Activated CD8-positive, alpha-beta T cell treated with anti-CD3 and anti-CD28 coated beads, Interleukin-2, amount 10 ng/mL, durations not matched to agents 7 days and 5 days (primary cell): Measurements from ENCODE around the gene SAMD11. TPM values are rescaled to one million over a fixed set of nuclear protein-coding genes. Genes with fewer than 3 reads are reported as not detected.
A peak's percentile ranks its signal among the peaks of the same experiment; 100 is the strongest.
"Not testable (repeated sequence)": the region's sequence is repeated elsewhere in the genome, so short reads cannot be mapped to it uniquely, and the experiment has no call there.

Source experiments
- ATAC-seq: fragments of 150-1000 bp; cut with Tn5 transposase; one replicate; pipeline ENCODE4 v1.10.0; 2021; ENCODE audit warnings: moderate library complexity
- CTCF ChIA-PET: fragments of 350-600 bp; sonication (Branson Sonifier 250); formaldehyde crosslinking; loops from one replicate; lab custom pipeline; 2021; ENCODE audit warnings: antibody characterized with exemption; lab: Charles Lee
- POLR2A ChIA-PET: fragments of 350-600 bp; sonication (Branson Sonifier 250); formaldehyde crosslinking; loops from one replicate; lab custom pipeline; 2021; ENCODE audit warnings: antibody characterized with exemption; lab: Charles Lee
- DNase-seq: peaks from one replicate; pipeline ENCODE4 v3.0.0-alpha.2; 2020
- H3K27ac Mint-ChIP-seq: one replicate; pipeline ENCODE4 v1.8.0; 2021; ENCODE audit warnings: mild to moderate bottlenecking, mixed read lengths
- H3K27me3 Mint-ChIP-seq: one replicate; pipeline ENCODE4 v1.8.0; 2021; ENCODE audit warnings: low read depth, mixed read lengths
- H3K36me3 Mint-ChIP-seq: one replicate; pipeline ENCODE4 v1.8.0; 2021; ENCODE audit warnings: low read depth, mixed read lengths
- H3K4me1 Mint-ChIP-seq: one replicate; pipeline ENCODE4 v1.8.0; 2021; ENCODE audit warnings: low read depth, mixed read lengths
- H3K4me3 Mint-ChIP-seq: one replicate; pipeline ENCODE4 v1.8.0; 2021; ENCODE audit warnings: mild to moderate bottlenecking, mixed read lengths
- H3K9me3 Mint-ChIP-seq: one replicate; pipeline ENCODE4 v1.8.0; 2022; ENCODE audit warnings: mixed read lengths; ENCODE audit not compliant: insufficient read depth
- total RNA-seq, 2 experiments: library from RNA; stranded (reverse); gene quantifications; one replicate each; pipeline ENCODE4 v1.2.3, GENCODE V29; 2021

Gene SAMD11, protein sequence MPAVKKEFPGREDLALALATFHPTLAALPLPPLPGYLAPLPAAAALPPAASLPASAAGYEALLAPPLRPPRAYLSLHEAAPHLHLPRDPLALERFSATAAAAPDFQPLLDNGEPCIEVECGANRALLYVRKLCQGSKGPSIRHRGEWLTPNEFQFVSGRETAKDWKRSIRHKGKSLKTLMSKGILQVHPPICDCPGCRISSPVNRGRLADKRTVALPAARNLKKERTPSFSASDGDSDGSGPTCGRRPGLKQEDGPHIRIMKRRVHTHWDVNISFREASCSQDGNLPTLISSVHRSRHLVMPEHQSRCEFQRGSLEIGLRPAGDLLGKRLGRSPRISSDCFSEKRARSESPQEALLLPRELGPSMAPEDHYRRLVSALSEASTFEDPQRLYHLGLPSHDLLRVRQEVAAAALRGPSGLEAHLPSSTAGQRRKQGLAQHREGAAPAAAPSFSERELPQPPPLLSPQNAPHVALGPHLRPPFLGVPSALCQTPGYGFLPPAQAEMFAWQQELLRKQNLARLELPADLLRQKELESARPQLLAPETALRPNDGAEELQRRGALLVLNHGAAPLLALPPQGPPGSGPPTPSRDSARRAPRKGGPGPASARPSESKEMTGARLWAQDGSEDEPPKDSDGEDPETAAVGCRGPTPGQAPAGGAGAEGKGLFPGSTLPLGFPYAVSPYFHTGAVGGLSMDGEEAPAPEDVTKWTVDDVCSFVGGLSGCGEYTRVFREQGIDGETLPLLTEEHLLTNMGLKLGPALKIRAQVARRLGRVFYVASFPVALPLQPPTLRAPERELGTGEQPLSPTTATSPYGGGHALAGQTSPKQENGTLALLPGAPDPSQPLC
- total RNA-seq: not detected

DNA sequence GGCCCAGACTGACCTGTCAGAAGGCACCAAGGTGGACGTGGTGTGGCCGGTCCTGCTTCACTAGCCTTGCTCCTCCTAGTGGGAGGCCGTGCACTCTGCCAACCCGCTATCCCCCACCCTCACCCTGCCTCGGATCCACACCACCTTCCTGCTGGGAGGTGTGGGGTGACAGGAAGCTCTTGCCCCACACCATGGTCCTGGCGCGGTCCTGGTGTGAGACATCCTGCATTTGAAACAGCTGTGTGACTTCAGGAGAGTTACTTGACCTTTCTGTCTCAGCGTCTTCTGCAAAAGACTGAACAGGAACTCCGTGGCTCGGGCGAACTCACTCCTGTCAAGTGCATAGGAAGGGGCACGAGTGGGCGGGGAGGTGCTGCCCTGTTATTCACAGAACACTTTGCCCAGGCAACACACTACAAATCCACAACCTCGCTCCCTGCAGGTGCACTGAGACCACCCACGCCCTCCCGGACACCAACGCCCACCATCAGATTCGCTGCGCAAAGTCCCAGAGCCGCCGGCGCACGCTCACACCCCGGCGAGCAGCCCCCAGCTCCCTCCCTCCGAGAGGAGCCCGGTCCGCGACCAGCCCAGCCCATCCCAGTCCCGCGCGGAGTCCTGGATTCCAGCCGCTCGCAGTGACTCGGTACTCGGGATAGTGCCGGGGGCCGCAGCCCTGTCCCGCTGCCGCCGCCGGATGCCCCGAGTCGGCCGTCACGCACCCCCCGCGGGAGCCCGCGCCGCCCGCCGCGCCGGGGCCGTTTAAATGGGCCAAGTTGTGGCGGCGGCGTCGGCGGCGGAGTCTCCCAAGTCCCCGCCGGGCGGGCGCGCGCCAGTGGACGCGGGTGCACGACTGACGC, at the start of gene SAMD11:
SAMD11 (plus strand) TSS at position 793 of the 860 bp plus-strand sequence. CDS start 509 bp downstream, outside the sequence.
- DNase-seq (peak; percentile 45), ATAC-seq (no peak)
- peak within 1 kb of the TSS; percentile 56 for H3K4me3 Mint-ChIP-seq
- no peaks in the 10 kb centered on the region for H3K36me3 Mint-ChIP-seq
- no peaks in the 10 kb centered on the region for H3K9me3 Mint-ChIP-seq
- ChIA-PET POLR2A (no interaction called here), CTCF (no interaction called here)
- H3K27me3 Mint-ChIP-seq: peaks cover 53% of the 10 kb centered on the region
- H3K4me1 Mint-ChIP-seq: peaks cover 19% of the 10 kb centered on the region
- H3K27ac Mint-ChIP-seq: peak within 1 kb of the TSS; percentile 37

DNA sequence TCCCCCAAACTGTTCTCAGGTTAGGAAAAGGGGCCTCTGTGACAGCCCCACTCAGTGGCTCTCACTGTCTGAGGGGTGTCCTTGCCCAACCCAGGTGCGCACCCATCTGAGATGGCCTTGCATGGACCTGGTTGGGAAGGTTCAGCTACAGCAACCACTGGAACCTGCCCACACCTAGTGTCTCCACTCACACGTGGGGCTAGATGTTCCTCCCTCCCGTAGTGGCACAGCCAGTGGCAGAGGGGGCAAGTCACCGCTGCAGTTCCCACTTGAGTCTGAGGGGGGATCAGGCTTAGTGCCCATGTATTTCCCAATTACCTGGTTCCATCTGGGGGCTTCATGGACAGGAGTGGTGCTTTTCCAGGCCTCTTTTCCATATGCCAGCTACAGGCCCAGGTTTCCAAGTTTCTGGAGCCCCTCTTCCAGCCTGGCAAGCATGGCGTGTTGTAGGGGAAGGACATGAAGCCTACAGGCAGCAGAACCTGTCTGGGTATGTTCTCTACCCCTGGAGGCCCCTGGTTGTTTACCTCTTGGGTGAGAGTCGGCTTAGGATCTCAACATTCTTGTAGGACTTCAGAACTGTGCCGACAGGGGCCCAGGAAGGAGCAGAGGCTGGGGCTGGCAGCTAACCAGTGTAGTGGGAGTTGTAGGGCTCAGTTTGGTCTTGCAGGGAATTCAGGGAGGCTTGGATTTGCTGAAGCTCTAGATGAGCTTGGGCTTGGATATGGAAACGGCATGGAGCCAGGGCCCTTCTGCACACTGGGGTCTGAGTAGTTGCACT, 47.1 kb upstream of the SAMD11 start:
- POLR2A ChIA-PET, CTCF ChIA-PET, H3K36me3 Mint-ChIP-seq, H3K9me3 Mint-ChIP-seq, H3K4me1 Mint-ChIP-seq, ATAC-seq, H3K27ac Mint-ChIP-seq, H3K4me3 Mint-ChIP-seq, DNase-seq: not testable (repeated sequence)
- peaks cover 14% of the 10 kb centered on the region for H3K27me3 Mint-ChIP-seq

DNA sequence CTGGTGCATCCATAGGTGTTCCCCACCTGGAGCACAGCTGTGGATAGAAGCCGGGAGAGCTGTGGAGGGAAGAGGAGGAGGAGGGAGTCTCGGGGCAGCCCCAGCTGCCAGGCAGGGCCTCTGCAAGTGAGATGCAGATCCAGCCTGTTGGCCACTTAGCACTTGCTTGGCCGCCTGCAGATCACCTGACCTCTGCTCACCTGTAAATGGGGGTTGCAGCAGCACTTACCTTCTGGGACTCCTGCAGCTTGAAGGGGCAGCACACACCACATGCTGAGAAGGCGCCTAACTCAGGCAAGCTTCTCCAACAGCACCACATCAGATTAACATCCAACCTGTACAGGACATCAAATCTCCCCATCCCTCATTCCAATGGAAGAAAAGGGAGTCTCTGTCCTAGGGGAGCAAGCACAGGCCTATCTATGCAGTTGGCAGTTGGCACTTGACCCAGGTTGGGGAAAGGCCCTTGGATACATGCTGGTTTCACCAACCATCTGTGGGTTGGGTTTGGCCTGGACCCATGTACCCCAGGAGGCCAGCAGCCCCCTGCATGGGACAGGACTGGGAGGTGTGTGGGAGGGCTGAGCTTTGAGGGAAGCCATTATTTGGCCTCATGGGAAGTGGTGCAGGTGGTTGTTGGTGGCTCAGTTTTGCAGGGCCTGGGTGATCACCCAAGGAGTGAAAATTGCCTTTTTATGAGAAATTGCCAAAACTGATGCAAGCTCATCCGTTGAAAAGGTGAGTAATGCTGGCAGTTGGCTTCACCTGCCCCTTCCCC, 46.3 kb upstream of the SAMD11 start:
- H3K4me1 Mint-ChIP-seq, DNase-seq, POLR2A ChIA-PET: not testable (repeated sequence)

DNA sequence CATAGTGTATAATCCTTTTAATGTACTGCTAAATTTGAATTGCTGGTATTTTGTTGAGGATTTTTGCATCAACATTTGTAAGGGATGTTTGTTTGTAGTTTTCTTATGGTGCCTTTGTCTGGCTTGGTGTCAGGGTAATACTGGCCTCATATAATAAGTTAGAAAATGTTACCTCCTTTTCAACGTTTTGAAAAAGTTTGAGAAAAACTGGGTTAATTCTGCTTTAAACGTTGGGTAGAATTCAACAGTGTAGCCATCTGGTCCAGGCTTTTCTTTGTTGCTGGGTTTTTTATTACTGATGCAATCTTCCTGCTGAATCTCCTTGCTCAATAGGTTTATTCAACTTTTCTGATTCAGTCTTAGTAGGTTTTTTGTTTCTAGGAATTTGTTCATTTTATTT, 43.2 kb upstream of the SAMD11 start:
- ATAC-seq, H3K4me3 Mint-ChIP-seq, DNase-seq, H3K9me3 Mint-ChIP-seq, H3K36me3 Mint-ChIP-seq, POLR2A ChIA-PET, H3K4me1 Mint-ChIP-seq, H3K27ac Mint-ChIP-seq, CTCF ChIA-PET: not testable (repeated sequence)
- H3K27me3 Mint-ChIP-seq: peaks cover 43% of the 10 kb centered on the region

More for the DNA sequence above, 46.3 kb upstream of the SAMD11 start:
- H3K9me3 Mint-ChIP-seq, H3K36me3 Mint-ChIP-seq, H3K4me3 Mint-ChIP-seq, CTCF ChIA-PET, ATAC-seq, H3K27ac Mint-ChIP-seq: not testable (repeated sequence)
- H3K27me3 Mint-ChIP-seq: peaks cover 17% of the 10 kb centered on the region

DNA sequence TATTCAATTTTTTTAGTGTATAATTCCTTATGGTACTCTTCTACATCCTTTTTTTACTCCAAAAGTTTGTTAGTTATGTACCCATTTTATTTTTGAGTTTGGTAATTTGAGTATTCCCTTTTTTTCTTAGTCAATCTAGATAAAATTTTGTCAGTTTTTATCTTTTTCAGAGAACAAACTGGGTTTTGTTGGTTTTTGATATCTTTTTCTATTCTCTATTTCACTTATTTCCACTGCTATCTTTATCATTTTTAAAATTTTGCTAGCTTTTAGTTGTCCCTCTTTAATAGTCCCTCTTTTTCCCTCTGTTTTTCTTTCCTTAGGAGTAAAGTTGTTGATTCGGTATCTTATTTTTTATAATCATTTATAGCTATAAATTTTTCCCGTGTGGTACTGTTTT, 42.8 kb upstream of the SAMD11 start:
- CTCF ChIA-PET: interaction anchor here (2.2 kb wide), 1 partner anchor 12 kb away, joined by 7 read pairs; no protein-coding TSS in a partner anchor
- H3K9me3 Mint-ChIP-seq, ATAC-seq, H3K27ac Mint-ChIP-seq, H3K36me3 Mint-ChIP-seq, H3K4me3 Mint-ChIP-seq, POLR2A ChIA-PET, H3K4me1 Mint-ChIP-seq, DNase-seq: not testable (repeated sequence)
- H3K27me3 Mint-ChIP-seq: peaks cover 46% of the 10 kb centered on the region

DNA sequence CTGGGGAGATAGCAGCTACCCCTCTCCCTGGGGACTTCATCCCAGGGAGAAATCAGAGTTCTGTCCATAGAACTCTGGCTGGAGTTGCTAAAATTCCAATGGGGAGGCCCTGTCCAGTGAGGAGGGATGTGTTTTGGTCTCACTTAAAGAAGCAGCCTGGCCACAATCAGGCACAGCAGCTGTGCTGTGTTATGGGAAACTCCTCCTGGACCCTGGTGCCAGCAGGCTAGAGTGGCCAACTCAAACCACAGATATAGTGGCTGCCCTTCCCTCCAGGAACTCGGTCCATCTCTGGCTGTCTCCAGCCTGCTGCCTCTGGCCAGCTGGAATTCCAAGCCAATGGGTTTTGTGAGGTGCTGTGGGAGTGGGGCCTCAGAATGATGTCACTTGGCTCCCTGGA, 37.4 kb upstream of the SAMD11 start:
- no peak overlapping the region for H3K27ac Mint-ChIP-seq
- H3K4me3 Mint-ChIP-seq: no peak overlapping the region
- H3K9me3 Mint-ChIP-seq: no peaks in the 10 kb centered on the region
- CTCF ChIA-PET: no interaction called here
- POLR2A ChIA-PET: no interaction called here
- no peak for DNase-seq
- ATAC-seq: no peak
- peaks cover 58% of the 10 kb centered on the region for H3K27me3 Mint-ChIP-seq
- no peaks in the 10 kb centered on the region for H3K36me3 Mint-ChIP-seq
- H3K4me1 Mint-ChIP-seq: peaks cover 3% of the 10 kb centered on the region

DNA sequence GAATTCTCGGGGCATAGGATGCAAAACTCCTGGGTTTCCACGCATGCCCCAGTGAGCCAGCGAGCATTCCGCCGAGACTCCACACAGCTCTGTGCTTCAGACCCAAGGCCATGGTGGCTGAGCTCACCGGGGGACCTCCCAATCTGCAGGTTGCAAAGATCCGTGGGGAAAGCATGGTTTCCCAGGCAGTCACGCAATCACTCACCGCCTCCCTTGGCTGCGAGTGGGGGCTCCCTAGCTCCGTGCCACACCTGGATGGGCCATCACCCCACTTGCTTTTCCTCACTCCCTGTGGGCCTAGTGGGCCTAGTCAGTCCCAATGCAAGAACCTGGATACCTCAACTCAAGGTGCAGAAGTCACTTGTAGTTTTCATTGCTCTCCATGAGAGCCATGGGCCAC, 37.0 kb upstream of the SAMD11 start:
- no peak overlapping the region for H3K4me3 Mint-ChIP-seq
- no peak overlapping the region for H3K27ac Mint-ChIP-seq
- H3K36me3 Mint-ChIP-seq: no peaks in the 10 kb centered on the region
- ChIA-PET CTCF (interaction anchor here (1.4 kb wide), 1 partner anchor 17 kb away, joined by 5 read pairs; no protein-coding TSS in a partner anchor), POLR2A (no interaction called here)
- peaks cover 58% of the 10 kb centered on the region for H3K27me3 Mint-ChIP-seq
- no peaks in the 10 kb centered on the region for H3K9me3 Mint-ChIP-seq
- DNase-seq (no peak), ATAC-seq (no peak)
- peaks cover 3% of the 10 kb centered on the region for H3K4me1 Mint-ChIP-seq

DNA sequence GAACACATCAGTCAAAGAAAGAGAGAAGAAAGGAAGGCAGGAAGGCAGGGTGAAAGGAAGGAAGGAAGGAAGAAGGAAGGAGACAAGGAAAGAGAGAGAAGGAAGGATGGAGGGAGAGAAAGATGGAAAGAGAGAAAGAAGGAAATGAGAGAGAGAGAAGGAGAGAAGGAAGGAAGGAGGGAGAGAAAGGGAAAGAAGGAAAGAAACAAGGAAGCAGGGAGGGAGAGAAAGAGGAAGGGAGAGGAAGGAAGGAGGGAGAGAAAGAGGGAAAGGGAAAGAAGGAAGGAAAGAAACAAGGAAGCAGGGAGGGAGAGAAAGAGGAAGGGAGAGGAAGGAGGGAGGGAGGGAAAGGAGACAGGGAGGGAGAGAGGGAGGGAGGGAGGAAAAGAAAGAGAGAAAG, 35.4 kb upstream of the SAMD11 start:
- no peak for ATAC-seq
- Mint-ChIP-seq H3K27ac (no peak overlapping the region), H3K4me1 (peaks cover 3% of the 10 kb centered on the region), H3K36me3 (no peaks in the 10 kb centered on the region), H3K4me3 (no peak overlapping the region), H3K9me3 (no peaks in the 10 kb centered on the region), H3K27me3 (peaks cover 50% of the 10 kb centered on the region)
- CTCF ChIA-PET: no interaction called here
- POLR2A ChIA-PET: no interaction called here
- DNase-seq: no peak

DNA sequence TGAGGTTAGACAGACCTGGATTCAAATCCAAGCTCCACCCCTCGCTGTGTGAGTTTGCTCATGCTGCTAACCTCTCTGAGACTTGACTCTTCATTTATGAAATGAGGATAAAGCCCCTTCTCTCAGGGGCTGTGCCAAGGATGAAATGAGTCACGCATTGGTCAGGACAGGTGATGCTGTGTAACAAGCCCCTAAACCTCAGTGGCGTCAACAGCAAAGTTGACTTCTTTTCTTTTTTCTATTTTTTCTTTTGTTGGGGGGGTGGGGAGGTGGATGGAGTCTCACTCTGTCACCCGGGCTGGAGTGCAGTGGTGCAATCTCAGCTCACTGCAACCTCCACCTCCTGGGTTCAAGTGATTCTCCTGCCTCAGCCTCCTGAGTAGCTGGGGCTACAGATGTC, 33.9 kb upstream of the SAMD11 start:
- peaks cover 40% of the 10 kb centered on the region for H3K27me3 Mint-ChIP-seq
- H3K27ac Mint-ChIP-seq, H3K9me3 Mint-ChIP-seq, H3K4me1 Mint-ChIP-seq, H3K4me3 Mint-ChIP-seq, ATAC-seq, DNase-seq, H3K36me3 Mint-ChIP-seq, POLR2A ChIA-PET: not testable (repeated sequence)
- CTCF ChIA-PET: interaction anchor here (1.3 kb wide), 1 partner anchor 20 kb away, joined by 3 read pairs; no protein-coding TSS in a partner anchor

DNA sequence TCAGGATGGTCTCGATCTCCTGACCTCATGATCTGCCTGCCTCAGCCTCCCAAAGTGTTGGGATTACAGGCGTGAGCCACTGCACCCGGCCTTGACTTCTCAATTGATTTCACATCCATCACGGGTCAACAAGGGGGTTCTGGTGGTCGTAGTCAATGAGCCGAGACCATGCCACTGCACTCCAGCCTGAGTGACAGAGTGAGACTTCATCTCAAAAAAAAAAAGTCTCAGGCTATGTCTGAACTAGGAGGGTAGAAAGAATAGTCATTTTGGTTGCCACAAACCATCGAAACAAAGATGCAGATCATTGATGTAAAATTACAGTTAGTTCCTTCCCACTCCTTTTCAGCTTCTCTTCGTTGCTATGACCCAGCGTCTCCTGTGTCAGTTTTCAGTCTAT, 33.5 kb upstream of the SAMD11 start:
- POLR2A ChIA-PET: interaction anchor here (0.6 kb wide), 1 partner anchor 30 kb away, joined by 4 read pairs; no protein-coding TSS in a partner anchor
- not testable (repeated sequence) for H3K27ac Mint-ChIP-seq, DNase-seq, H3K4me1 Mint-ChIP-seq, H3K36me3 Mint-ChIP-seq, H3K4me3 Mint-ChIP-seq, ATAC-seq, H3K9me3 Mint-ChIP-seq
- peaks cover 36% of the 10 kb centered on the region for H3K27me3 Mint-ChIP-seq
- CTCF ChIA-PET: interaction anchor here (1.3 kb wide), 1 partner anchor 21 kb away, joined by 3 read pairs; no protein-coding TSS in a partner anchor
